Sigmoid colon (tissue), 7 donors: Measurements from ENCODE around the gene SLC9A3. TPM values are rescaled to one million over a fixed set of nuclear protein-coding genes. Genes with fewer than 3 reads are reported as not detected.
"Not testable (repeated sequence)": the region's sequence is repeated elsewhere in the genome, so short reads cannot be mapped to it uniquely, and the experiment has no call there.

Source experiments
- DNase-seq: peaks from one replicate; pipeline ENCODE4 v3.0.0-alpha.2; 2019
- H3K27ac ChIP-seq, 4 donors: fragments of 200-600 bp; sonication (generic); one replicate each; pipeline ENCODE4 v1.5.1; 2016 to 2019; ENCODE audit warnings: mild to moderate bottlenecking in 1 of 4
- H3K27me3 ChIP-seq, 3 donors: fragments of 200-600 bp; sonication (generic); one replicate each; pipeline ENCODE4 v1.5.1; 2019; ENCODE audit warnings: mild to moderate bottlenecking in 1 of 3
- H3K36me3 ChIP-seq, 4 donors: fragments of 200-600 bp; sonication (generic); one replicate each; pipeline ENCODE4 v1.5.1; 2016 to 2019
- H3K4me1 ChIP-seq, 4 donors: fragments of 200-600 bp; sonication (generic); one replicate each; pipeline ENCODE4 v1.5.1; 2017 to 2019
- H3K4me3 ChIP-seq, 4 donors: fragments of 200-600 bp; sonication (generic); one replicate each; pipeline ENCODE4 v1.5.1; 2017 to 2019; ENCODE audit warnings: mild to moderate bottlenecking in 2 of 4, moderate library complexity in 1 of 4
- H3K9me3 ChIP-seq, 4 donors: fragments of 200-600 bp in 3 of 4; sonication (generic) in 3 of 4; one replicate each; pipeline versions ENCODE4 v1.5.1 to v1.6.1; 2013 to 2019
- CTCF ChIP-seq, 4 experiments: fragments of 450-650 bp in 3 of 4; fragments of 200-600 bp in 1 of 4; IDR thresholded peaks; one replicate each; pipeline ENCODE4 v1.5.1; 2016 to 2019; ENCODE audit warnings: antibody characterized with exemption in 4 of 4, mild to moderate bottlenecking in 3 of 4, moderate library complexity in 2 of 4
- EP300 ChIP-seq, 4 donors: sonication (generic); formaldehyde crosslinking; IDR thresholded peaks; one replicate each; pipeline ENCODE4 v1.6.1; 2017; ENCODE audit warnings: antibody characterized with exemption in 4 of 4
- POLR2A ChIP-seq, 2 donors: fragments of 450-650 bp; IDR thresholded peaks; one replicate each; pipeline ENCODE4 v1.6.1; 2016; ENCODE audit warnings: antibody characterized with exemption in 2 of 2, mild to moderate bottlenecking in 2 of 2, moderate library complexity in 2 of 2
- POLR2AphosphoS5 ChIP-seq, 4 donors: sonication (generic); formaldehyde crosslinking; IDR thresholded peaks; one replicate each; pipeline ENCODE4 v1.6.1; 2017; ENCODE audit warnings: antibody characterized with exemption in 4 of 4
- WGBS, 2 donors: extraction: QIAGEN DNeasy Blood & Tissue Kit; methylation state at CpG; one replicate each; pipeline ENCODE4 v1.1.7; 2013; 5-methylcytosine and 5-hydroxymethylcytosine counted together
- intact Hi-C: fragments of 100-400 bp; cut with DNase I; formaldehyde crosslinking; loops from one replicate; pipeline ENCODE4 v1.15.1; 2023
- polyA plus RNA-seq, 3 donors: library from polyadenylated mRNA; stranded (reverse); fragments of 200-250 nt; gene quantifications; one replicate each; pipeline ENCODE4 v1.2.3, GENCODE V29; 2013
- total RNA-seq, 4 donors: library from RNA; depleted of rRNA; stranded (reverse); fragments of >200 nt; gene quantifications; one replicate each; pipeline ENCODE4 v1.1.0, GENCODE V29; 2016
- donor health status: healthy with polysubstance abuse.
- donor health status: Bipolar disorder and iron deficiency.
- donor health status: healthy.

SLC9A3 gene
- total and polyA plus RNA-seq, 7 donors, result 0.83 to 51.3 (median 2.5) TPM

GRCh38 chr5:510521-510920 is 13.7 kb downstream of the SLC9A3 start:
- no peaks in the 10 kb centered on the region for H3K36me3 ChIP-seq
- H3K27me3 ChIP-seq, result peaks cover 0 to 44% (median 20%) of the 10 kb centered on the region in 3 donors
- H3K27ac ChIP-seq, result no peak overlapping the region
- no peaks in the 10 kb centered on the region for H3K9me3 ChIP-seq
- WGBS, 2 donors, result 87 to 91% methylated on average over 9 of the region's 9 CpGs
- intact Hi-C loops, result no loop called here
- TF ChIP-seq CTCF (IDR thresholded peaks at IDR 0.05), result no peak
- TF ChIP-seq EP300 (IDR thresholded peaks at IDR 0.05), result no peak
- TF ChIP-seq POLR2A (IDR thresholded peaks at IDR 0.05), result no peak
- TF ChIP-seq POLR2AphosphoS5 (IDR thresholded peaks at IDR 0.05), result no peak
- DNase-seq, result no peak
- no peak overlapping the region for H3K4me3 ChIP-seq
- no peaks in the 10 kb centered on the region for H3K4me1 ChIP-seq

GRCh38 chr5:509611-510185 is 14.6 kb downstream of the SLC9A3 start:
- Histone ChIP-seq H3K27me3 (peaks cover 0 to 38% (median 15%) of the 10 kb centered on the region in 3 donors), H3K4me3 (no peak overlapping the region), H3K9me3 (no peaks in the 10 kb centered on the region), H3K4me1 (no peaks in the 10 kb centered on the region), H3K36me3 (no peaks in the 10 kb centered on the region), H3K27ac (no peak overlapping the region)
- no peak for DNase-seq
- TF ChIP-seq EP300 (IDR thresholded peaks at IDR 0.05) (no peak), CTCF (IDR thresholded peaks at IDR 0.05) (no peak), POLR2AphosphoS5 (IDR thresholded peaks at IDR 0.05) (no peak), POLR2A (IDR thresholded peaks at IDR 0.05) (no peak)
- 88 to 89% methylated on average over 22 of the region's 22 CpGs for WGBS, 2 donors
- intact Hi-C loops, result no loop called here

- WGBS, 2 donors, result 97% methylated on average over 42 of the region's 42 CpGs
These were observed 16.2 kb downstream of the SLC9A3 start for GRCh38 chr5:507986-508575.

GRCh38 chr5:505951-506525 is 18.2 kb downstream of the SLC9A3 start:
- DNase-seq, result no peak
- Histone ChIP-seq H3K4me1 (no peaks in the 10 kb centered on the region), H3K4me3 (no peak overlapping the region), H3K27ac (no peak overlapping the region), H3K36me3 (no peaks in the 10 kb centered on the region), H3K9me3 (no peaks in the 10 kb centered on the region), H3K27me3 (peaks cover 0 to 54% (median 38%) of the 10 kb centered on the region in 3 donors)
- WGBS, 2 donors, result 43 to 66% methylated on average over 30 of the region's 30 CpGs
- intact Hi-C loops, result no loop called here
- TF ChIP-seq POLR2A (IDR thresholded peaks at IDR 0.05) (no peak), EP300 (IDR thresholded peaks at IDR 0.05) (no peak), CTCF (IDR thresholded peaks at IDR 0.05) (no peak), POLR2AphosphoS5 (IDR thresholded peaks at IDR 0.05) (no peak)

More at GRCh38 chr5:507986-508575, 16.2 kb downstream of the SLC9A3 start:
- H3K9me3 ChIP-seq, H3K27ac ChIP-seq, intact Hi-C loops, DNase-seq, H3K4me3 ChIP-seq, H3K4me1 ChIP-seq, H3K36me3 ChIP-seq: not testable (repeated sequence)
- H3K27me3 ChIP-seq, result peaks cover 0 to 40% (median 22%) of the 10 kb centered on the region in 3 donors

GRCh38 chr5:504326-505154 is 19.7 kb downstream of the SLC9A3 start:
- Histone ChIP-seq H3K27ac (no peak overlapping the region), H3K27me3 (peaks cover 0 to 63% (median 51%) of the 10 kb centered on the region in 3 donors), H3K4me1 (no peaks in the 10 kb centered on the region), H3K36me3 (no peaks in the 10 kb centered on the region), H3K9me3 (no peaks in the 10 kb centered on the region), H3K4me3 (no peak overlapping the region)
- WGBS, 2 donors, result 68 to 73% methylated on average over 33 of the region's 33 CpGs
- TF ChIP-seq POLR2AphosphoS5 (IDR thresholded peaks at IDR 0.05) (no peak), POLR2A (IDR thresholded peaks at IDR 0.05) (no peak), EP300 (IDR thresholded peaks at IDR 0.05) (no peak), CTCF (IDR thresholded peaks at IDR 0.05) (no peak)
- intact Hi-C loops, result no loop called here
- DNase-seq, result no peak
